ENCODE measurements around the gene TNRC6A.
"Not testable (repeated sequence)": the region's sequence is repeated elsewhere in the genome, so short reads cannot be mapped to it uniquely, and the experiment has no call there.

The TNRC6A gene

GRCh38 chr16:24728891-24729242 is 584 bp upstream of the TNRC6A start:
- no peak for DNase-seq

- DNase-seq: peak; percentile 41
These were observed 732 bp downstream of the TNRC6A start for GRCh38 chr16:24729951-24730815.

DNA sequence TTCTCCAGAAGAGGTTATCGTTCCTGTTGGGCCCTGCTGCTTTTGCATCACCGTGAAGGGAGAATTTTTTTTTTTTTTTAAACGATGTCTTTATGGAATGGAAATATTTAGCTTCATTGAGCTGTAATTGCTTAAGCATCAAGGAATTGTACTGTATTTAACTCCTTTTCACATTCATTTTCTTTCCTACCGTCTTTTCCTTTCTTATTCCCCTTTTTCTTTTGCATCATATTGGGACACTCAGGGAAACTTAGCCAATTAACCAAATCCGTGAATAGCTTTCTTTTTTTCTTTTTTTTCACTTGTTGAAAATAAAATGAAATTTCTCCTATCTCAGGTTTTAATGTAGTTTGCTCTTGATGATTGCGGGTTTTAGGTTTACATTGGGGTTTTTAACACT is 1.5 kb downstream of the TNRC6A start:
- DNase-seq: no peak

DNA sequence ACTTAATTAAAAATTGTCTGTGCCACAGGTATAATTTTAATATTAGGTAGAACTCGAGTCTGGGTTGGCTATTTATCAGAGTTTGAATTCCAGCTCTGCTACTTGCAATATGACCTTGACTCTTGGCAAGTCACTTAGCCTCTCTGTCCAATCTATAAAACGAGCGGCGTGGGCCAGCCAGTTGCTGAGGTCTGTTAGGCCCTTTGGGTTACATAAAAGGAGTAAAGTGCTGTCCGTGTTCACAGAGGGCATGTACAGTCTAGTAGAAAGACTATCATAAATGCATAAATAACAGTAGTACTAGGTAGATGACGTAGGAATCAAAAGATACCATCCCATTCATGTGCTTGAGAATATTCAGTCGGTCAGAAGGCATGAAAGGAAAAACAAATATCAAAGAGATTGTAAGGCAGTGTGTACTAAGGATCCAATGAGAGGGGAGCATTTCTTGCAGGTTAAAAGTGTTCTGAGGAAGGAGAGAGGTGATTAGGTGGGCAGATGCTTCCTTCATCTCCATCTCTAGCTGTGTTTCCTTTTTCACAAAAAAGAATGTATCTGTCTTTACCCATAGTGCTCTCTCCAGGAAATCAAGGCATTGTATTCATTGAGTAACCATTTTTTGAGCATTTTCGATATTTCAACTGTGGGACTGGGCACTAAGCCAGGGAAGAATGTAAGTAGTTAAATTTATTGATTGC is 2.4 kb downstream of the TNRC6A start:
- no peak for DNase-seq

DNA sequence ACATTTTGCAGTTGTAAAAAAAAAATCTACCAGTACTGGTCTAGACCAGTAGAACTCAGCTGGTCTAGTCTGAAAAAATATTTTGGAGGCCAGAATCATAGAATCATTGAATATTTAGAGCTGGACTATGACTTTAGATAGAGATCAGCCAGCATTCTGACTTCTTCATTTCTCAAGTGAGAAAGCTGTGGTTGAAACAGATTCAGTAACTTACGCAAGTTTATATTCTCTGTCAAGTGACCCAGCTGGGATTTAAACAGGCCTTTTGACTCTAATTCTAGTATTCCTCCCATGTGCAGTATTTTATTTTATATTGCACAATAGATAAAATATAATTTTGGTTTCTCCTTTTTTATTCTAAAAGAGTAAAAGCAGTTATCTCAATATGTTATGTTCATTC is 4.9 kb downstream of the TNRC6A start:
- no peak for DNase-seq

DNA sequence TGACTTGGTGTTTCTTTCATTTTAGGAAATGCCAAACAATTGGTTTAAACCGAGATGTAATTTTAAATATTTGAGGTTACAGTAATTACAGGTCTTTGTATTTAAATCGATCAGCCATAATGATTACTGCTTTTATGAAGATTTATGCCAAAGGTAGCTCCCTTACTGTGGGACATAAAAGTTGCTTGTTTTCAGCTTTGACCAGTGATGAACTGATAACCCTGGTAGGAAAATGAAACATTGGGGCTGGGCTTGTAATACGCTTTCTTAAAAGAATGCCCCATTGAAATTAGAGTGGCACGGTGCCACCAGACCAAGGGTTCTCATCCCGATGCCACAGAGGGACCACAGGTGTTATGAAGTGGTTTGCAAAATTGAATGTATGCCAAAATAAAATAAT is 7.3 kb downstream of the TNRC6A start:
- no peak for DNase-seq

GRCh38 chr16:24737391-24737871 is 8.0 kb downstream of the TNRC6A start:
- DNase-seq: no peak

- DNase-seq: no peak
These were observed 8.6 kb downstream of the TNRC6A start for GRCh38 chr16:24737916-24738594.

GRCh38 chr16:24738895-24739294 is 9.4 kb downstream of the TNRC6A start:
- DNase-seq: no peak

GRCh38 chr16:24741862-24742261 is 12.4 kb downstream of the TNRC6A start:
- no peak for DNase-seq

DNA sequence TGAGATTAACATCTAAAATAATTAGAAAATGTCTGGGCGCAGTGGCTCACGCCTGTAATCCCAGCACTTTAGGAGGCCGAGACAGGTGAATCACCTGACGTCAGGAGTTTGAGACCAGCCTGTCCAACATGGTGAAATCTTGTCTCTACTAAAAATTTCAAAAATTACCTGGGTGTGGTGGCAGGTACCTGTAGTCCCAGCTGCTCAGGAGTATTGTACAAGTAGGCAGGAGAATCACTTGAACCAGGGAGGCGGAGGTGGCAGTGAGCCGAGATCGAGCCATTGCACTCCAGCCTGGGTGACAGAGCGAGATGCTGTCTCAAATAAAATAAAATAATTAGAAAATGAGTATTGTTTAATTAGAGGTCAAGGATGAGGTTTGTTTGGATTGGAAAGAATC is 13.2 kb downstream of the TNRC6A start:
- DNase-seq: not testable (repeated sequence)

DNA sequence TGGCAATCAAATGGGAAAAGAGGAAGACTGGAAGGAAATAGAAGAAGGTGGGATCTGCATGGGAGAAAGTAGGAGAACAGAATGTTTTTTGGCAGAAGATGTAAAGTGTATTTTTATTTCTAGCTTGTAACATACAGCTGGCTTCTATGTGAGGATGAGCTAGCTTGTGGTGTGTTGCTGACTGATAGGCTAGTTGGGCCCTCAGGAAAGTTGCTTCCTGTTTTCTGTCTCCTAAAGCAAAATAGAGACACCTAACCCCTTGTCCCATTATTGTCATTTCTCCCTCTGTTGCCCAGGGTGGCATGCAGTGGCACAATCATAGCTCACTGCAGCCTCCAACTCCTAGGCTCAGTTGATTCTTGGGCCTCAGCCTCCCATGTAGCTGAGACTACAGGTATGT is 15.9 kb downstream of the TNRC6A start:
- DNase-seq: no peak

GRCh38 chr16:24745791-24746190 is 16.3 kb downstream of the TNRC6A start:
- DNase-seq: no peak

GRCh38 chr16:24747441-24747840 is 18.0 kb downstream of the TNRC6A start:
- no peak for DNase-seq

DNA sequence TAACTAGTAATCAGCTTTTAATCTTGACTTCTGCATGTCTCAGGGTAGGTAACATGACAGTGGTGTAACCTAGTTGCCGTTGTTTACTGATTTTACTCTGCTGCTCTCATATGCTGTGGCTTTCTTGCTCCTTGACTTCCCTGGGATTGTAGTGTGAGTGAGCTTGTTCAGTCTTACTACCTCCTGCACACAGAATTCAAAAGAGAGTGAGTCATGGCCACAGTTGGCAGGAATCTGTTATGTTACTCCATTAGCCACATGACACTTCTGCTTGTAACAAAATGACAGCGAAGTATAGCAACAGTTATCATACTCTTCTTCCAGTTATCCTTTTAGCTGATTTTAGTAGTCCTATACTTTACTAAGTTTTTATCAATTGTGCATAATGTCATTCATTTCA is 18.8 kb downstream of the TNRC6A start:
- DNase-seq: no peak

GRCh38 chr16:24749310-24749709 is 19.9 kb downstream of the TNRC6A start:
- DNase-seq: no peak

GRCh38 chr16:24749872-24750271 is 20.4 kb downstream of the TNRC6A start:
- not testable (repeated sequence) for DNase-seq

- DNase-seq: no peak
These were observed 23.5 kb downstream of the TNRC6A start for GRCh38 chr16:24753000-24753399.

DNA sequence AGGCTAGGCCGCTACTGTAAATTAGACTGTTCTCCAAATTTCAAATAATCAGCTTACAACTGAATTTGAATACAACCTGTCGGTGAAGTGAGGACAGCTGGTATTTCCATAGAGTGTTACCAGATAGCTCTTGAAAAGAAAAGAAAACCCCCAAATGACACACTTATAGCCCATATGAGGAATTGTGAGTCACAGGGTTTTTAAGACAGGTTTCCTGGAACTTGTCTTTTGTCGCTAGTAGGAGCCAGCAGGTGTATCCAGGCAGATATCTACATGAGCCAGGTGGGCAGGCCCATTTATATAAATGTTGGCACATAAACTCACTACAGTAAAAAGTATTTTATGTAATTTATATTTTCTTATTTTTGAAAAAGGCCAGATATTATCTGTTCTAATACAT is 24.0 kb downstream of the TNRC6A start:
- DNase-seq: no peak

- DNase-seq: no peak
These were observed 25.1 kb downstream of the TNRC6A start for GRCh38 chr16:24754543-24754942.

DNA sequence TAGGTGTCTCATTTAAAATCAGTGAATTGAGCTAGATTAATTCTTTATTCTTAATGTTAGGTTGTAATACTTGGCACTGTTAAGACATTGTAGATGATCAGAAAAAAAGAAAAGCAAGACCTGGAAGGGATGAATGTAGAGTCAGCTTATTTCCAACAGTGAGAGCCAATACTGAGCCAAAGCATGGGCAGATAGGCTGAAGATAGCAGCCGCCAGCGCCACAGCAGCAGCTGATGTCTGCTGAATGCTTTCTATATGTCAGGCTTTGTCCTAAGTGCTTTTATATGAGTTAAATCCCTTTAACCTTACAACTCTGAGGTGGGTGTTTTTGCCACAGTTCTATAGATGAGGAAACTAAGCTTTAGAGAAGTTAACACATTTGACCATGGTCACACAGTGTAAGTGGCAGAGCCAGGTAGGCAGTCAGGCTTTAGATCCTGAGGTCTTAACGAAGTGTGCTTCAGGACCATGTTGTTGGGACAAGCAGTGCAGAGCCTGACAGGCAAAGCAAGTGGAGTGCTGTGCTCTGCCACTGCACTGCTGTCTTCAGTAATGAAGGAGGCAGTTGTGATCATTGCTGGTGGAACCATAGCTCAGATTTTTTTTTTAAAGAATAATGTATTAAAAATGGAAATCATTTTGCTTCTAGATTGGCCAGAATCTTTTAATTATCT is 25.9 kb downstream of the TNRC6A start:
- no peak for DNase-seq

GRCh38 chr16:24758373-24758772 is 28.9 kb downstream of the TNRC6A start:
- DNase-seq: no peak

GRCh38 chr16:24759006-24759405 is 29.6 kb downstream of the TNRC6A start:
- no peak for DNase-seq
